ENCODE measurements around the gene ITPA. TPM values are rescaled to one million over a fixed set of nuclear protein-coding genes. Genes with fewer than 3 reads are reported as not detected.

Gene ITPA
- total and polyA plus RNA-seq, 2 of the 13 experiments (the other 11 are each of a cell fraction or from before 2014, with no cell fraction given) = 60.1 to 103 TPM

DNA sequence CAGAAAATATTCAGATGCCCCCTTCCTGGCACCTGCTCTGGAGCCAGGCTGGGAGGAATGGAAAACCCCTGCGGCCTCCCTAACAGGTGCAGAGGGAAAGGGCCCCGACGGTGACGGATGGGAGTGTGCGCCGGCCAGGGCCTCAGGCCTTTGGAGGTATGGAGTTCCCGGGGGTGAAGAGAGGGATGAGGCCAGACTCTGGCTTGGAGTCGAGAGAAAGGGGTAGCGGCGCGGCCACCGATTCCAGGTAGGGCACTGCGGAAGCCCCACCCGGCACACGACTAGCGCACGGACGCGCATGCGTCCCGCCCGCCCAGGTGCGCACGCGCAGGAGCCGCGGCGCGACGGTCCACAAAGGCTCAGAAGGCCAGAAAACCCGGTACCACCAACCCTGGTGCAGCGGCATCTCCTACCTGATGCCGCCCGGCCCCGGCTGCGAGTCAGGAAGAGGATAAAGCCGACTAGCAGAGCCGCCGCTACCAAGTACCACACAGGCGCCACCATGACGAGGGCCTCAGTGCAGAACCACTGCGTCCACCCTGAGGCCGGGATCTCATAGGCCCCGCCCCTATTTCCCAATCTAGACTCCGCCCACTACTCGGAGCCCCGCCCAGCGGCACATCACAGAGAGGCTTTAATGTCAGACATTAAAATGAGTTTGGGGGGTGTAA lies 5.0 kb upstream of the ITPA start, which contains the start of gene DDRGK1 (continued):
- TF ChIP-seq RNF219 (CRISPR knock-in tag; IDR thresholded peaks at IDR 0.05) (peak; percentile 25; the same call in 1 of the 2 replicates), PHF20 (CRISPR knock-in tag; IDR thresholded peaks at IDR 0.05) (peak; percentile 88), ZSCAN9 (CRISPR knock-in tag; IDR thresholded peaks at IDR 0.05; ENCODE audit: borderline replicate concordance) (peak; percentile 79; the same call in 1 of the 2 replicates), ZNF703 (CRISPR knock-in tag; IDR thresholded peaks at IDR 0.05; ENCODE audit: borderline replicate concordance) (peak; percentile 35; the same call in 1 of the 2 replicates), DR1 (CRISPR knock-in tag; IDR thresholded peaks at IDR 0.05) (peak; percentile 78), ZSCAN31 (CRISPR knock-in tag; IDR thresholded peaks at IDR 0.05; ENCODE audit: low read depth) (peak; percentile 90), ZNF350 (CRISPR knock-in tag; IDR thresholded peaks at IDR 0.05; ENCODE audit: borderline replicate concordance, low read depth) (peak; percentile 78), ZNF230 (CRISPR knock-in tag; IDR thresholded peaks at IDR 0.05) (peak; percentile 99), AKAP8 (CRISPR knock-in tag; IDR thresholded peaks at IDR 0.05) (peak; percentile 96), TSC22D2 (CRISPR knock-in tag; IDR thresholded peaks at IDR 0.05; ENCODE audit: borderline replicate concordance) (peak; percentile 69; the same call in 1 of the 2 replicates), ZNF513 (CRISPR knock-in tag; conservative IDR thresholded peaks at IDR 0.05) (0 out of 2 replicates have a peak, but pooled peaks have one; percentile 30), FOXJ3 (CRISPR knock-in tag; IDR thresholded peaks at IDR 0.05; ENCODE audit: borderline replicate concordance) (peak; percentile 44; the same call in 1 of the 2 replicates), DRAP1 (CRISPR knock-in tag; IDR thresholded peaks at IDR 0.05) (peak; percentile 77), NONO (IDR thresholded peaks at IDR 0.05) (no peak), NONO (CRISPR knock-in tag; conservative IDR thresholded peaks at IDR 0.05) (peak; percentile 56; the same call in 1 of the 2 replicates), RAD21 (CRISPR knock-in tag; IDR thresholded peaks at IDR 0.05) (peak; percentile 73), TEAD2 (CRISPR knock-in tag; IDR thresholded peaks at IDR 0.05) (0 out of 2 replicates have a peak, but pooled peaks have one; percentile 45), HOXA9 (CRISPR knock-in tag; IDR thresholded peaks at IDR 0.05; ENCODE audit: borderline replicate concordance) (no peak), SRSF1 (optimal IDR thresholded peaks at IDR 0.05; ENCODE audit: low read depth, low read length) (peak; percentile 86), SIN3B (IDR thresholded peaks at IDR 0.05; ENCODE audit: low read length) (no peak), SIX1 (CRISPR knock-in tag; IDR thresholded peaks at IDR 0.05; ENCODE audit: borderline replicate concordance) (peak; percentile 26; the same call in 1 of the 2 replicates), NKX3-1 (CRISPR knock-in tag; IDR thresholded peaks at IDR 0.05) (peak; percentile 96)
- TF ChIP-seq, protein P1, sequence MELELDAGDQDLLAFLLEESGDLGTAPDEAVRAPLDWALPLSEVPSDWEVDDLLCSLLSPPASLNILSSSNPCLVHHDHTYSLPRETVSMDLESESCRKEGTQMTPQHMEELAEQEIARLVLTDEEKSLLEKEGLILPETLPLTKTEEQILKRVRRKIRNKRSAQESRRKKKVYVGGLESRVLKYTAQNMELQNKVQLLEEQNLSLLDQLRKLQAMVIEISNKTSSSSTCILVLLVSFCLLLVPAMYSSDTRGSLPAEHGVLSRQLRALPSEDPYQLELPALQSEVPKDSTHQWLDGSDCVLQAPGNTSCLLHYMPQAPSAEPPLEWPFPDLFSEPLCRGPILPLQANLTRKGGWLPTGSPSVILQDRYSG (CRISPR knock-in tag; IDR thresholded peaks at IDR 0.05) = no peak; the same call in none of the 2 replicates
- TF ChIP-seq, protein P2, sequence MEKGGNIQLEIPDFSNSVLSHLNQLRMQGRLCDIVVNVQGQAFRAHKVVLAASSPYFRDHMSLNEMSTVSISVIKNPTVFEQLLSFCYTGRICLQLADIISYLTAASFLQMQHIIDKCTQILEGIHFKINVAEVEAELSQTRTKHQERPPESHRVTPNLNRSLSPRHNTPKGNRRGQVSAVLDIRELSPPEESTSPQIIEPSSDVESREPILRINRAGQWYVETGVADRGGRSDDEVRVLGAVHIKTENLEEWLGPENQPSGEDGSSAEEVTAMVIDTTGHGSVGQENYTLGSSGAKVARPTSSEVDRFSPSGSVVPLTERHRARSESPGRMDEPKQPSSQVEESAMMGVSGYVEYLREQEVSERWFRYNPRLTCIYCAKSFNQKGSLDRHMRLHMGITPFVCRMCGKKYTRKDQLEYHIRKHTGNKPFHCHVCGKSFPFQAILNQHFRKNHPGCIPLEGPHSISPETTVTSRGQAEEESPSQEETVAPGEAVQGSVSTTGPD (CRISPR knock-in tag; IDR thresholded peaks at IDR 0.05) = 0 out of 2 replicates have a peak, but pooled peaks have one; percentile 35

Data from HepG2 (cell line).